ENCODE data around the gene AMT. TPM values are rescaled to one million over a fixed set of nuclear protein-coding genes. Genes with fewer than 3 reads are reported as not detected.
"Not testable (repeated sequence)": the region's sequence is repeated elsewhere in the genome, so short reads cannot be mapped to it uniquely, and the experiment has no call there.

The AMT gene
- total and polyA plus RNA-seq, 7 donors = 0.80 to 5.3 (median 1.7) TPM

- intact Hi-C loops (cut with DNase I) = loop anchor here (2.0 to 5.0 kb wide), 2 partner anchors 52 to 69 kb away; partner anchors contain the start of genes GPX1 (in 1 of the 2) and USP4 (in 1 of the 2)
These were observed 11.3 kb downstream of the AMT start for GRCh38 chr3:49410846-49411534.

GRCh38 chr3:49410066-49410845 lies 12.0 kb downstream of the AMT start:
- H3K9me3 ChIP-seq = no peaks in the 10 kb centered on the region
- H3K27ac ChIP-seq = peak overlapping the region; percentile 99
- peaks cover 0 to 18% of the 10 kb centered on the region in 2 donors for H3K36me3 ChIP-seq (ENCODE audit: insufficient read depth in 1 of 2, low read depth in 1 of 2)
- intact Hi-C loops (cut with DNase I) = loop anchor here (2.0 to 5.0 kb wide), 2 partner anchors 51 to 68 kb away; partner anchors contain the start of genes GPX1 (in 1 of the 2) and USP4 (in 1 of the 2)
- DNase-seq = no peak
- H3K4me1 ChIP-seq = peaks cover 57% of the 10 kb centered on the region
- WGBS, 3 donors = 10 to 29% (median 14%) methylated on average over 4 of the region's 4 CpGs
- ATAC-seq = no peak
- TF ChIP-seq CTCF (IDR thresholded peaks at IDR 0.05) = no peak
- H3K4me3 ChIP-seq = peak overlapping the region; percentile 87
- no peaks in the 10 kb centered on the region for H3K27me3 ChIP-seq (ENCODE audit: insufficient read depth in 3 of 3, low read length in 2 of 3)

More at GRCh38 chr3:49410846-49411534, 11.3 kb downstream of the AMT start:
- Histone ChIP-seq H3K27me3 (ENCODE audit: insufficient read depth in 3 of 3, low read length in 2 of 3) (no peaks in the 10 kb centered on the region), H3K9me3 (no peaks in the 10 kb centered on the region), H3K4me1 (peaks cover 53% of the 10 kb centered on the region), H3K27ac (peak overlapping the region; percentile 99), H3K36me3 (ENCODE audit: insufficient read depth in 1 of 2, low read depth in 1 of 2) (peaks cover 0 to 26% of the 10 kb centered on the region in 2 donors), H3K4me3 (peak overlapping the region; percentile 87)
- DNase-seq (no peak), ATAC-seq (no peak)
- no peak for TF ChIP-seq CTCF (IDR thresholded peaks at IDR 0.05)
- WGBS, 3 donors = 0% methylated on average over 32 to 33 of the region's 33 CpGs

- TF ChIP-seq CTCF (IDR thresholded peaks at IDR 0.05) = no peak
- H3K27me3 ChIP-seq (ENCODE audit: insufficient read depth in 3 of 3, low read length in 2 of 3) = no peaks in the 10 kb centered on the region
- H3K4me1 ChIP-seq = peaks cover 58% of the 10 kb centered on the region
- H3K9me3 ChIP-seq = no peaks in the 10 kb centered on the region
- WGBS, 3 donors = 42 to 54% (median 43%) methylated on average over 17 of the region's 17 CpGs
- intact Hi-C loops (cut with DNase I) = loop anchor here (1.0 to 5.0 kb wide), 2 partner anchors 45 to 60 kb away; no protein-coding TSS in a partner anchor
- ATAC-seq = no peak
- H3K27ac ChIP-seq = peak overlapping the region; percentile 99
- H3K36me3 ChIP-seq (ENCODE audit: insufficient read depth in 1 of 2, low read depth in 1 of 2) = peaks cover 0 to 6% of the 10 kb centered on the region in 2 donors
- DNase-seq = peak in 1 of 2 donors; percentile 32
- no peak overlapping the region for H3K4me3 ChIP-seq
These were observed 15.4 kb downstream of the AMT start for GRCh38 chr3:49406571-49407565.

GRCh38 chr3:49405570-49405969 lies 16.7 kb downstream of the AMT start:
- peak overlapping the region; percentile 99 for H3K27ac ChIP-seq
- not testable (repeated sequence) for H3K36me3 ChIP-seq (ENCODE audit: insufficient read depth in 1 of 2, low read depth in 1 of 2); H3K9me3 ChIP-seq; H3K27me3 ChIP-seq (ENCODE audit: insufficient read depth in 3 of 3, low read length in 2 of 3)
- intact Hi-C loops (cut with DNase I) = loop anchor here in 1 of 2 donors (5.0 kb wide), 1 partner anchor 43 kb away; no protein-coding TSS in a partner anchor
- H3K4me1 ChIP-seq = peaks cover 63% of the 10 kb centered on the region
- ATAC-seq (peak in 3 of 4 donors; percentile 23 to 59 (median 28)), DNase-seq (peak in 1 of 2 donors; percentile 48)
- peak overlapping the region; percentile 41 for H3K4me3 ChIP-seq
- 16 to 20% (median 18%) methylated on average over 9 of the region's 9 CpGs for WGBS, 3 donors

Data from psoas muscle (tissue), 8 donors.